Measurements from ENCODE around the gene BLTP2.
A peak's percentile ranks its signal among the peaks of the same experiment; 100 is the strongest.
"Not testable (repeated sequence)": the region's sequence is repeated elsewhere in the genome, so short reads cannot be mapped to it uniquely, and the experiment has no call there.

The BLTP2 gene

GRCh38 chr17:28615260-28615940 is 29.6 kb downstream of the BLTP2 start:
- FAIRE-seq, result no peak
- DNase-seq (ENCODE audit: insufficient read length), result no peak
- TF ChIP-seq POLR2AphosphoS5 (IDR thresholded peaks at IDR 0.05; ENCODE audit: low read depth, low read length), result no peak
- TF ChIP-seq TAF1 (IDR thresholded peaks at IDR 0.05; ENCODE audit: borderline replicate concordance, low read depth, low read length), result no peak
- TF ChIP-seq POLR2A (IDR thresholded peaks at IDR 0.05; ENCODE audit: low read depth, low read length), result no peak

DNA sequence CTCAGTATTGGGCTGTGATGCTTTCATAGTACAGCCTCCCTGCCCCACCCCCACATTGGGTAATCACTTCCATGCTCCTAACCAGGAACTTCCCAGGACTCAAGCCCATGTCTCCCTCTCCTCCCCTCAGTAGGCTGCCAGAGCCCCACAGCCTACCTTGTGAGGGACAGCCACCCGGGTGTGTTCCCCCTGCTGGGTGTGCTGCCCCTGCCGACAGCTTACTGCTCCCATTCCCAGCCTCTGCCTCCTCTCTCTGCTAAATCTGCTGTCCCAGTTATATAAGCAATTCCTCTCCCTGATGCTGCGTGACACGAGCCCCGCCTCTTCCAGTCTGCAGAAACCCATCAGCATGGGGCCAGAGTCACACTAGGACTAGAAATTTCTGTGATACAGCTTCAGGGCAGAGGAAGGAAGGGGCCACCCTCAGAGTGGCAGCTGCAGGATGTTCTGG is 31.0 kb downstream of the BLTP2 start, which contains the start of gene RSKR:
TSS of gene RSKR (minus strand) at position 255 of the 451 bp plus-strand sequence. CDS start at position 231, 24 bp downstream.
- TF ChIP-seq POLR2AphosphoS5 (IDR thresholded peaks at IDR 0.05; ENCODE audit: low read depth, low read length), result no peak
- no peak for TF ChIP-seq TAF1 (IDR thresholded peaks at IDR 0.05; ENCODE audit: borderline replicate concordance, low read depth, low read length)
- TF ChIP-seq POLR2A (IDR thresholded peaks at IDR 0.05; ENCODE audit: low read depth, low read length), result no peak; the same call in 1 of the 2 replicates
- no peak for DNase-seq (ENCODE audit: insufficient read length)
- no peak for FAIRE-seq

- DNase-seq (ENCODE audit: insufficient read length) (no peak), FAIRE-seq (peak; percentile 17)
- TF ChIP-seq TAF1 (IDR thresholded peaks at IDR 0.05; ENCODE audit: borderline replicate concordance, low read depth, low read length) (no peak), POLR2AphosphoS5 (IDR thresholded peaks at IDR 0.05; ENCODE audit: low read depth, low read length) (no peak), POLR2A (IDR thresholded peaks at IDR 0.05; ENCODE audit: low read depth, low read length) (no peak)
These were observed 31.8 kb downstream of the BLTP2 start for GRCh38 chr17:28612936-28613872.

GRCh38 chr17:28612531-28612930 is 32.4 kb downstream of the BLTP2 start:
- DNase-seq (ENCODE audit: insufficient read length) (no peak), FAIRE-seq (no peak)
- no peak for TF ChIP-seq POLR2A (IDR thresholded peaks at IDR 0.05; ENCODE audit: low read depth, low read length)
- TF ChIP-seq TAF1 (IDR thresholded peaks at IDR 0.05; ENCODE audit: borderline replicate concordance, low read depth, low read length), result no peak
- TF ChIP-seq POLR2AphosphoS5 (IDR thresholded peaks at IDR 0.05; ENCODE audit: low read depth, low read length), result no peak

GRCh38 chr17:28610376-28610775 is 34.6 kb downstream of the BLTP2 start:
- DNase-seq (ENCODE audit: insufficient read length) (no peak), FAIRE-seq (no peak)
- TF ChIP-seq POLR2AphosphoS5 (IDR thresholded peaks at IDR 0.05; ENCODE audit: low read depth, low read length) (no peak), POLR2A (IDR thresholded peaks at IDR 0.05; ENCODE audit: low read depth, low read length) (no peak), TAF1 (IDR thresholded peaks at IDR 0.05; ENCODE audit: borderline replicate concordance, low read depth, low read length) (no peak)

DNA sequence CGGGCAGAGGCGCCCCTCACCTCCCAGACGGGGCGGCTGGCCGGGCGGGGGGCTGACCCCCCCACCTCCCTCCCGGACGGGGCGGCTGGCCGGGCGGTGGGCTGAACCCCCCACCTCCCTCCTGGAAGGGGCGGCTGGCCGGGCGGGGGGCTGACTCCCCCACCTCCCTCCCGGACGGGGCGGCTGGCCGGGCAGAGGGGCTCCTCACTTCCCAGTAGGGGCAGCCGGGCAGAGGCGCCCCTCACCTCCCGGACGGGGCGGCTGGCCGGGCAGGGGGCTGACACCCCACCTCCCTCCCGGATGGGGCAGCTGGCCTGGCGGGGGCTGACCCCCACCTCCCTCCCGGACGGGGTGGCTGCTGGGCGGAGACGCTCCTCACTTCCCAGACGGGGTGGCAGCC is 40.9 kb downstream of the BLTP2 start:
- not testable (repeated sequence) for DNase-seq (ENCODE audit: insufficient read length); FAIRE-seq

GRCh38 chr17:28599311-28600184 is 45.4 kb downstream of the BLTP2 start:
- no peak for TF ChIP-seq POLR2AphosphoS5 (IDR thresholded peaks at IDR 0.05; ENCODE audit: low read depth, low read length)
- 0 out of 2 replicates have a peak, but pooled peaks have one; percentile 48 for TF ChIP-seq TAF1 (IDR thresholded peaks at IDR 0.05; ENCODE audit: borderline replicate concordance, low read depth, low read length)
- DNase-seq (ENCODE audit: insufficient read length) (peak; percentile 42), FAIRE-seq (peak; percentile 56)

- DNase-seq (ENCODE audit: insufficient read length) (peak; percentile 93), FAIRE-seq (peak; percentile 96)
- TF ChIP-seq POLR2A (IDR thresholded peaks at IDR 0.05; ENCODE audit: low read depth, low read length) (peak; percentile 87), POLR2AphosphoS5 (IDR thresholded peaks at IDR 0.05; ENCODE audit: low read depth, low read length) (peak; percentile 91), TAF1 (IDR thresholded peaks at IDR 0.05; ENCODE audit: borderline replicate concordance, low read depth, low read length) (no peak)
These were observed 46.1 kb downstream of the BLTP2 start, which contains the start of gene SPAG5 for GRCh38 chr17:28598799-28599310. Gene SPAG5, minus strand, starts transcription at chr17:28599025. Its CDS starts 79 bp downstream, at chr17:28598946.

- FAIRE-seq, result peak; percentile 14
- DNase-seq (ENCODE audit: insufficient read length), result no peak
- TF ChIP-seq TAF1 (IDR thresholded peaks at IDR 0.05; ENCODE audit: borderline replicate concordance, low read depth, low read length) (no peak), POLR2A (IDR thresholded peaks at IDR 0.05; ENCODE audit: low read depth, low read length) (no peak), POLR2AphosphoS5 (IDR thresholded peaks at IDR 0.05; ENCODE audit: low read depth, low read length) (no peak)
These were observed 46.6 kb downstream of the BLTP2 start for GRCh38 chr17:28598389-28598788.

- DNase-seq (ENCODE audit: insufficient read length) (no peak), FAIRE-seq (peak; percentile 36)
- TF ChIP-seq TAF1 (IDR thresholded peaks at IDR 0.05; ENCODE audit: borderline replicate concordance, low read depth, low read length), result no peak
- no peak for TF ChIP-seq POLR2AphosphoS5 (IDR thresholded peaks at IDR 0.05; ENCODE audit: low read depth, low read length)
- no peak for TF ChIP-seq POLR2A (IDR thresholded peaks at IDR 0.05; ENCODE audit: low read depth, low read length)
These were observed 47.2 kb downstream of the BLTP2 start for GRCh38 chr17:28597606-28598383.

Data from GM12892 (cell line).